HG03460 (cell line): ENCODE results near the gene TYMS.
A peak's percentile ranks its signal among the peaks of the same experiment; 100 is the strongest.

ENCODE experiments used
- ATAC-seq: cut with Tn5 transposase; IDR thresholded peaks from one replicate; pipeline ENCODE4 v1.9.1; 2021; ENCODE audit not compliant: unreplicated experiment

Gene TYMS

GRCh38 chr18:644395-645004, 13.0 kb upstream of the TYMS start:
- ATAC-seq, result no peak

GRCh38 chr18:647304-647703, 10.1 kb upstream of the TYMS start:
- no peak for ATAC-seq

DNA sequence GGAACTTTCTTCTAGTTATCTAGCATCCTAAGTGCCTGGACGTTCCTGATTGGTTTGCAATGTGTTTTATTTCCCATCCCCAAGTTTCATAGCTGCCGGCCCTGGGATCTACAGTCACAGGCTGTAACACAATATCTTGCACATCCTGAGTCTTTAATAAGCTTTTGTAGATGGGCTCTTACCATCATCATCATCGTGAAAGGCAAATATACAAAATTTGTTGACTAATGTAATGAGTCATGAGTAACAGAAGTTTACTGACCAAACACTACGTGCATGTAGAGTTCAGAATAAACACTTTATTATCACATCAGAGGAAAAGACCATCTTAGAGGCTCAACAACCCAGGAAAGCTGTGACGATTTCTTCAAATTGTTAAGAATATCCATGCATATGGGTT, 8.1 kb upstream of the TYMS start:
- ATAC-seq, result no peak

DNA sequence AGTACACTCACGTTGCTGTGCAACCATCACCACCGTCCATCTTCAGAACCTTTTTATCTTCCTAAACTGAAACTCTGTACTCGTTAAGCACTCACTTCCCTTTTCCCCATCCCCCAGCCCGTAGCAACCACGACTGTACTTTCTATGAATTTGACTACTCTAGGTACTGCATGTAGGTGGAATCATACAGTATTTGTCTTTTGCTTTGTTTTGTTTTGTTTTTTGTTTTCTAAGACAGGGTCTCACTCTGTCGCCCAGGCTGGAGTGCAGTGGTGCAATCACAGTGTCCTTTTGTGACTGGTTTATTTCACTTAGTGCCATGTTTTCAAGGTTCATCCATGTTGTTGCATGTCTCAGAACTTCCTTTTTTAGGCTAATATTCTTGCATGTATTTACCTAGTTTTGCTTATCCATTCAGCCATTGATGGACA, 7.0 kb upstream of the TYMS start:
- ATAC-seq, result peak; percentile 99

DNA sequence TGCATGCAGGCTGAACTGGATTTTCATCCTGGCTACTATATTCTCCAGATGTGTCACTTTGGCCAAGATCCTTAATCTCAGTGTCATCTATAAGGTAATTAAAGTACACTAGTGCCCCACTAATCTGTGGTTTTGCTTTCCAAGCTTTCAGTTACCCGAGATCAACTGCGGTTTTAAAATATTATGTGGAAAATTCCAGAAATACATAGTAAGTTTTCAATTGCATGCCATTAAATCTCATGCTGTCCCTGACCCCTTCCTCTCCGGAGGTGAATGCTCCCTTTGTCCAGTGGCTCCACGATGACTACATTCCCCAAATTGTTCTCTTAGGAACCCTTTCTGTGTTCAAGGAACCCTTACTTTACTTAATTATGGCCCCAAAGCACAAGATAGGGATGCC, 5.3 kb upstream of the TYMS start:
- ATAC-seq, result no peak

GRCh38 chr18:653512-653911, 3.9 kb upstream of the TYMS start:
- ATAC-seq, result no peak

DNA sequence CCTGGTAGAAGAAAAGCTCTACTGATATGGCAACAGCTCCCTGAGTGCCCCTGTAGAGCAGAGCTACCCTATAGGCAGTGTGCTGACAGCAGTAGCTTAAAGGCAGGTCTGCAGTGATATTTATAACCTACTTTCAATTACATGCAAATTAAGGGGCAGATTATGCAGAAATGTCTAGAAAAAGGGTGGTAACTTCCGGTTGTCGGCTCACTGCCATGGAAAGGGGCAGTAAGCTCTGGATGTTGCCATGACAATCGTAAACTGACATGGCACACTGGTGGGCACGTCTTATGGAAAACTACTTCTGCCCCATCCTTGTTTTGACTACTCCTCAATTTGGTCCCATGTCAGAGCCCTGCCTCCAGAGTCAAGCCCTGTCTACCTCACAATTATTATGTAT, 2.9 kb upstream of the TYMS start:
- no peak for ATAC-seq

- ATAC-seq, result no peak
Measured at GRCh38 chr18:655445-655844, 2.0 kb upstream of the TYMS start.

DNA sequence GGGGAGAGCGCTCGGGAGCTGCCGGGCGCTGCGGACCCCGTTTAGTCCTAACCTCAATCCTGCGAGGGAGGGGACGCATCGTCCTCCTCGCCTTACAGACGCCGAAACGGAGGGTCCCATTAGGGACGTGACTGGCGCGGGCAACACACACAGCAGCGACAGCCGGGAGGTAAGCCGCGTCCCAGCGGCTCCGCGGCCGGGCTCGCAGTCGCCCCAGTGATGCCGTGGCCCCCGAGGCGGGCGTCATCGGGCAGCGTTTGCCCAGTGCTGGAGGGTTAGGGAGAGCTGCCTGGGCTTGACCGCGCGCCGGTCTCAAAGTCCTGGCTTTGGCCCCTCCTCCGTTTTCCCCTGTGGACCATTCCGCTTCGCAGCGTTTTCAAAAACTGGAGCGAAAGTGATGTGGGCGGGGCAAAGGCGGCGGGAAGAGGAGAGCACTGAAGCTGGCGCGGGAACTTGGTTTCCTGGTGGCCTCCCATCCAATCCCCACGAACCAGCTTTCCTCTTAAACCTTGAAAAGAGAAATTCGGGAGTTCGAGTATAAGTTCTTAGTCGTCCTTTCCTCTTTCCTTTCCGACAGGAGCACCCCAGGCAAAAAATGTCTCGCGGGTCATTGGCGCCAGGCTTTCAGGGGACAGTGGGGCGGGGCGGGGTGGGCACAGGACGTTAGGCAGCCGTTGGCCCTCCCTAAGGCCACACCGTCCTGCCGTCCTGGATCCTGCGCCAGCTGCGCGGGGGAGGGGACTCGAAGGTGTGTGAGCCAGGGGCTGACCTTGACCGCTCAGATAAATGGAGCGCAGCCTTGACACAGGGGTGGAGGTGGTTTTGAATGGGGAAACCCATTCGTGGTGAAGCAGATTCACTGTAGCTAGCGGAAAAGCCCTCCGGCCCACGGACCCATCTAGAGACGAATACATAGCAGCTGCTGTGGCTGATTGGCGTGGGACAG, 821 bp downstream of the TYMS start:
- peak; percentile 61 for ATAC-seq

- ATAC-seq, result no peak
Measured at GRCh38 chr18:658947-659533, 1.6 kb downstream of the TYMS start.

DNA sequence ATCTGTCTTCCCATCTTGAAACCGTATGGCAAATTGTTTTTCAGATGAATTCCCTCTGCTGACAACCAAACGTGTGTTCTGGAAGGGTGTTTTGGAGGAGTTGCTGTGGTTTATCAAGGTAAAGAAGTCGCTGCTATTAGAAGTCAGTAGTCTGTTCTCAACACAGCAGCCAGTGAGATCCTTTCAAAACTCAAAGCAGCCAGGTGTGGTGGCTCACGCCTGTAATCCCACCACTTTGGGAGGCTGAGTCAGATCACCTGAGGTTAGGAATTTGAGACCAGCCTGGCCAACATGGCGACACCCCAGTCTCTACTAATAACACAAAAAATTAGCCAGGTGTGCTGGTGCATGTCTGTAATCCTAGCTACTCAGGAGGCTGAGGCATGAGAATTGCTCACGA, 2.1 kb downstream of the TYMS start:
- ATAC-seq, result no peak

DNA sequence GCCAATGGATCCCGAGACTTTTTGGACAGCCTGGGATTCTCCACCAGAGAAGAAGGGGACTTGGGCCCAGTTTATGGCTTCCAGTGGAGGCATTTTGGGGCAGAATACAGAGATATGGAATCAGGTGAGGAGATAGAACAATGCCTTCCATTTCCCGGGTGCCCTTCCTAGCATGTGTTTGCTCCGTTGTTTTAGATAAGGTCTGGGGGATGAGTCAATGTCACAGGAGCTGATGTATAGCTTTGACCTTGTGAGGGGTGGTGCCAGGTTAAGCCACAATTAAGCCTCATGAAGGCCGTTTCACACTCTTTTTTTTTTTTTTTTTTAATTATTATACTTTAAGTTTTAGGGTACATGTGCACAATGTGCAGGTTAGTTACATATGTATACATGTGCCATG, 4.7 kb downstream of the TYMS start:
- no peak for ATAC-seq

DNA sequence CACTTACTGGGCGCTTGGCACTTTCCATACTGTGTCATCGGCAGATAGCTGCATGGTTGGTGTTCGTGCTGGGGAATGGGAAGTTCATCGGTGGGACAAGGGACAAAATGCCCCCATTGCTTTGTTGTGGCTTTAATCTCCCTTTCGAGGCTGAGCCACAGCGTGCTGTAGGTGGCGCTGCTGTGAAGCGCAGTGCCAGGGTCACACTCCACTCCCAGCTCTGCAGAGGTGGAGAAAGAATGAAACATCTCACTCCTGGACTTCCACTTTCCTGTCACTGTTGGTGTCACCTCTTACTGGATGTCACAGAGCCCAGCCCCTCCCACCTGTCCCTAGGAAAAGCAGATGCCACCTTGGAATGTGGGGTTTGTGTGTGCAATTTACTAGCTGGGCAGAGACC, 8.7 kb downstream of the TYMS start:
- ATAC-seq, result no peak

DNA sequence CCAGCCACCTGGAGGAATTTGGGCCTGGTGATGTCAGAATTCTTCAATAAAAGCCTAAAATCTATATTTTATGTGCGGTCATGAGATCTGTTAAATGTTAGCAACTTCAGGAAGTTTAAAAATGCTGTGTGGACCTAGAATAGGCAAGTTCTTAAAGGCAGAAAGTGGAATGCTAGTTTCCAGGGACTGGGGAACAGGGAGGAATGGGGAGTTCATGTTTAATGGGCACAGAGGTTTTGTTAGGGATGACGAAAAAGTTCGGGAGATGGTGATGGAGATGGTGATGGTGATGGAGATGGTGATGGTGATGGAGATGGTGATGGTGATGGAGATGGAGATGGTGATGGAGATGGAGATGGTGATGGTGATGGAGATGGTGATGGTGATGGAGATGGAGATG, 9.2 kb downstream of the TYMS start:
- no peak for ATAC-seq

DNA sequence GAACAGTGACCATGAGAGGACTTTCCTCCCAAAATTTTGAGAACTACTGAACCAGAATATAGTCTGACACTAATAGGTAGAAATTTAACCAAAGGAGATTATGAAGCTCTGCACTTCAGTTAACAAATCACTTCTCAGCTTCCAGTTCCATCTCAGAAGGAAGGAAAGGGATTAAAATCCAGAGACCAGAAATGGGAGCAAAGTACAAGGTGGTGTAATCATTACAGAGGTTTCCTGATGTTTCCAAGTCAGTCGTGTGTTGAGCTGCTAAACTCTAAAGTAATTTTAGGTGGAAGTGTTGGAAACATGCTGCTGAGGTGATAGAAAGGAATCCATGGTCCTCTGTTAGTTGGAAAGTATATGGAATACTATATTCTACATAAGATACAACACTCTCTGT, 10.8 kb downstream of the TYMS start:
- no peak for ATAC-seq

DNA sequence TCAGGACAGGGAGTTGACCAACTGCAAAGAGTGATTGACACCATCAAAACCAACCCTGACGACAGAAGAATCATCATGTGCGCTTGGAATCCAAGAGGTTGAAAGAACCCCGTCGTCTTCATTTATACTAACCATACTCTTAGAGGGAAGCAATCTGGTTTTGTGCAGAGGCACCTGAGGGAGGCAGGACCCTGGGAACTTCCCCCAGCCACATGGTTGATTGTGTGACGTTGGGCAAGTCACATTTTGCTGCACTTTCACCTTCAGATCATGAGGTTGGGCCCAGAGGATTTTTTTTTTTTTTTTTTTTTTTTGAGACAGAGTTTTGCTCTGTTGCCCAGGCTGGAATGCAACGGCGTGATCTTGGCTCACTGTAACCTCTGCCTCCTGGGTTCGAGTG, 11.6 kb downstream of the TYMS start:
- ATAC-seq, result no peak

DNA sequence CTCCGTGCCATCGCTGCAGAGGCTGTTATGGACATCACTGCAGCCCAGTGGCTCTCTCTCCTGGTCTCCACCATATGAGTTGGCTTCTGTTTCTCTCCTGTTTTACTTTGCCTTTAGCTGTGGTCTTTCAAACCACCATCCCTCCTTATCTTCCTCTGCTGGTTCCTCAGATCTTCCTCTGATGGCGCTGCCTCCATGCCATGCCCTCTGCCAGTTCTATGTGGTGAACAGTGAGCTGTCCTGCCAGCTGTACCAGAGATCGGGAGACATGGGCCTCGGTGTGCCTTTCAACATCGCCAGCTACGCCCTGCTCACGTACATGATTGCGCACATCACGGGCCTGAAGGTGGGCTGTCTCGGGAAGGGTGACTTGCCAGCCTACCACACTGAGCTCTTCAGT, 13.1 kb downstream of the TYMS start:
- ATAC-seq, result no peak

GRCh38 chr18:671405-671804, 14.0 kb downstream of the TYMS start:
- ATAC-seq, result no peak

DNA sequence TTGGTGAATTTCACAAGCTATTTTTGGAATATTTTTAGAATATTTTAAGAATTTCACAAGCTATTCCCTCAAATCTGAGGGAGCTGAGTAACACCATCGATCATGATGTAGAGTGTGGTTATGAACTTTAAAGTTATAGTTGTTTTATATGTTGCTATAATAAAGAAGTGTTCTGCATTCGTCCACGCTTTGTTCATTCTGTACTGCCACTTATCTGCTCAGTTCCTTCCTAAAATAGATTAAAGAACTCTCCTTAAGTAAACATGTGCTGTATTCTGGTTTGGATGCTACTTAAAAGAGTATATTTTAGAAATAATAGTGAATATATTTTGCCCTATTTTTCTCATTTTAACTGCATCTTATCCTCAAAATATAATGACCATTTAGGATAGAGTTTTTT, 15.9 kb downstream of the TYMS start:
- ATAC-seq, result no peak

GRCh38 chr18:673769-674168, 16.3 kb downstream of the TYMS start:
- ATAC-seq, result no peak

- ATAC-seq, result no peak
Measured at GRCh38 chr18:675307-675706, 17.9 kb downstream of the TYMS start.

GRCh38 chr18:676069-676468, 18.6 kb downstream of the TYMS start:
- ATAC-seq, result no peak
